ENCODE measurements around the gene NR1D1. TPM values are rescaled to one million over a fixed set of nuclear protein-coding genes. Genes with fewer than 3 reads are reported as not detected.
A peak's percentile ranks its signal among the peaks of the same experiment; 100 is the strongest.

The NR1D1 gene
- total RNA-seq, 1 donor from 2014 or later: 0.48 TPM

- DNase-seq (ENCODE audit: low spot score): no peak
Observed at GRCh38 chr17:40097087-40097486, 3.3 kb downstream of the NR1D1 start.

- DNase-seq (ENCODE audit: low spot score): no peak
Observed at GRCh38 chr17:40095944-40096791, 4.2 kb downstream of the NR1D1 start.

- DNase-seq (ENCODE audit: low spot score): no peak
Observed at GRCh38 chr17:40095351-40095943, 4.9 kb downstream of the NR1D1 start.

GRCh38 chr17:40094874-40095273 lies 5.5 kb downstream of the NR1D1 start:
- DNase-seq (ENCODE audit: low spot score): no peak

GRCh38 chr17:40093580-40094201 lies 6.7 kb downstream of the NR1D1 start:
- DNase-seq (ENCODE audit: low spot score): no peak

GRCh38 chr17:40093005-40093579 lies 7.3 kb downstream of the NR1D1 start:
- peak; percentile 5 for DNase-seq (ENCODE audit: low spot score)

- DNase-seq (ENCODE audit: low spot score): no peak
Observed at GRCh38 chr17:40092581-40092980, 7.8 kb downstream of the NR1D1 start.

GRCh38 chr17:40091691-40092397 lies 8.5 kb downstream of the NR1D1 start:
- peak; percentile 8 for DNase-seq (ENCODE audit: low spot score)

- peak; percentile 42 for DNase-seq (ENCODE audit: low spot score)
Observed at GRCh38 chr17:40090237-40091119, 9.9 kb downstream of the NR1D1 start.

GRCh38 chr17:40089077-40089895 lies 11.1 kb downstream of the NR1D1 start:
- no peak for DNase-seq (ENCODE audit: low spot score)

- DNase-seq (ENCODE audit: low spot score): no peak
Observed at GRCh38 chr17:40087903-40088718, 12.3 kb downstream of the NR1D1 start.

GRCh38 chr17:40087049-40087794 lies 13.2 kb downstream of the NR1D1 start:
- DNase-seq (ENCODE audit: low spot score): no peak

GRCh38 chr17:40086150-40087044 lies 14.0 kb downstream of the NR1D1 start:
- peak; percentile 29 for DNase-seq (ENCODE audit: low spot score)

- no peak for DNase-seq (ENCODE audit: low spot score)
Observed at GRCh38 chr17:40084477-40084876, 15.9 kb downstream of the NR1D1 start.

- no peak for DNase-seq (ENCODE audit: low spot score)
Observed at GRCh38 chr17:40079545-40079944, 20.8 kb downstream of the NR1D1 start.

- DNase-seq (ENCODE audit: low spot score): no peak
Observed at GRCh38 chr17:40076591-40076990, 23.8 kb downstream of the NR1D1 start.

GRCh38 chr17:40075942-40076498 lies 24.4 kb downstream of the NR1D1 start:
- no peak for DNase-seq (ENCODE audit: low spot score)
